GM19452 (cell line): ENCODE measurements around the gene LILRB3.
A peak's percentile ranks its signal among the peaks of the same experiment; 100 is the strongest.
"Not testable (repeated sequence)": the region's sequence is repeated elsewhere in the genome, so short reads cannot be mapped to it uniquely, and the experiment has no call there.

Experiments used
- ATAC-seq: cut with Tn5 transposase; IDR thresholded peaks from one replicate; pipeline ENCODE4 v1.9.1; 2021; ENCODE audit not compliant: unreplicated experiment

The LILRB3 gene

GRCh38 chr19:54191011-54191810, 31.6 kb downstream of the LILRB3 start, which contains the start of gene TSEN34:
TSEN34 (plus strand) TSS chr19:54191308; CDS start chr19:54191365, 57 bp downstream.
- peak; percentile 30 for ATAC-seq

DNA sequence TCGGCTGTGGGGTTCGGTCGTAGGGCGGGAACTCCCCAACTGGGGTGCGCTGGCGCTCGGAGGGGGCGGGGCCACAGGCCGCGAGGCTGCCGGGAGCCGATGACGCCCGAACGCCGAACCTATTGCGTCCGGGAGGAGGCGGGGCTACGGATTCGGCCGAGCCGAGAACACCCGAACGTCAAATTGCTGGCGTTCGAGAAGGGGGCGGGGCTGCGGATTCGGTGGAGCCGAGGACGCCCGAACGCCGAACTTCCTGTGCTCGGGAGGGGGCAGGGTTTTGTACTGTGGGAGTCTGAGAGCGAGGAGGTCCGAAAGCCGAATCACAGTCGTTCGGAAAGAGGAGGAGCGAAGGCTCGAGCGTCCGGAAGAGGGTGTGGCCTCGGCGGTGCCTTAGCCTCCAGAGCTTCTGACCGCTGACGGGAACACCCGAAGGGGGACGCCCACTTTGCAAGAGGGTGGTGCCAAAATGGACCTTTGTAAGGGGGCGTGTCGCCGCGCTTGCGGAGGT, 32.2 kb downstream of the LILRB3 start:
- peak; percentile 43 for ATAC-seq

- ATAC-seq, result peak; percentile 44
These were observed 32.9 kb downstream of the LILRB3 start for GRCh38 chr19:54189735-54190502.

GRCh38 chr19:54189145-54189734, 33.6 kb downstream of the LILRB3 start, which contains the start of gene MBOAT7:
MBOAT7 (minus strand) TSS chr19:54189580; CDS start chr19:54188508, 1,072 bp downstream.
- peak; percentile 18 for ATAC-seq

DNA sequence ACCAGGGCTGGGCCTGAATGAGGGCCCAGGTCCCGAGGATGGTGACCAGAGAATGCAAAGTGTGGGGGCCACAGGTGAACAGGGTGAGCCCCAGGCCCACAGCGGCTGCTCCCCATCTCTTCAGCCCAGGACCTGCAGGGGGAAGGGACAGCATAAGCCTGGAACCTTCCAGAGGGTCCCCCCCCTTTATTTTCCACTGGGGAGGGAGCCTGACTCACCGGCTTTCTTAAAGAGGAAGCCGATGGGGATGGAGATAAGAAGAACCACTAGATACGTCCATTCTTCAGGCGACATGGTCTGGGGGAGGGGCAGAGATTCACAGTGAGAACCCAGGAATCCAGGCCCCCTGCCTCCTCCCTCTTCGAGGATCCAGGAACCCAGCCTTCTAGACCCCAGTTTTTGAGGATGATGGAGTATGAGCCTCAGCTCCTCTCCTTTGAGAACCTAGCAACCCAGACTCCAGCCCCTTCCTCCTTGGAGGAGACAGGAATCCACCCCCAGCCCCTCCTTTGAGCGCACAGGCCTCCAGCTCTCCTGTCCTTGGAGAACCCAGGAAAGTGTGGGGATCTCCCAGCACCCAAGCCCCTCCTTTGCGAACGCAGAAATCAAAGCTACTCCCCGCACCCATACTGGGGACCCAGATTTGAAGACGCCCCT, 34.5 kb downstream of the LILRB3 start:
- no peak for ATAC-seq

DNA sequence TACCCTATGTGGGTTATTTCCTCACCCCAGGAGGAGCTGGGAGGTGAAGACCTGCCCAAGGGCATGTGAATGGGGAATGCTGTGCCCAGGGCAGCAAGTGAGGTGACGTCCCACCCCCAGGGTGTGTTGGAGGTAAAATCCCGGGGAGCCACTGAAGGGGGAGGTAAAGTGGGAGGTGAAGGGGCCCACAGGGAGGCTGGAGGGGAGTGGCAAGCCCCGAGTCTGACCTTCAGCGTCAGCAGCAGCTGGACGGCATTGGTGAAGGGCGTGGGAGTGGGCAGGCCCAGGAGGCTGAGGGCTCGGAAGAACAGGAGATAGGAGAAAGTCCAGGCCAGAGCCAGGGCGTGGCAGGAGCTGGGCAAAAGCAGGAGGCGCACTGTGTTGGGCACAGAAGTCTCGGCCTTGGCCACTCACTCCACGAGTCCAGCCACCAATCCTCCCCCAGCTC, 35.8 kb downstream of the LILRB3 start:
- ATAC-seq, result no peak

GRCh38 chr19:54186351-54186750, 36.5 kb downstream of the LILRB3 start:
- ATAC-seq, result no peak

DNA sequence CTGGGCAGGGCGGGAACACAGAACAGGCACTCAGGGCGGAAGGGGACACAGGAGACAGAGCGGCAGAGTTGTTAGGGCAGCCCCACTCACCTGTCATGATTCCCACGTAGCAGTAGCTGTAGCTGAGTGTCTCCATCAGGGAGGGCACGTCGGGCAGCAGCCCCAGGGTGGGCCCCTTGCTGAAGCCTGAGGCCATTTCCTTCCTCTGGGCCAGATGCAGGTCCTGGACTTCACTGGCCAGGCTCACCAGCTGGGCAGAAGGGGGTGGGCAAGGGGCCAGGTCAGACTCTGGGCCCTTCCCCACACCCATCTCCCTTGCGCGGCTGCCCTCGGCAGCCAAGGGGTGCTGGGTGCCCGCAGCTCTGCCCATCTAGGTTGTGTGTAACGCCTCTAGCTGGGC, 39.4 kb downstream of the LILRB3 start:
- ATAC-seq, result no peak

GRCh38 chr19:54181894-54182293, 40.9 kb downstream of the LILRB3 start:
- ATAC-seq, result not testable (repeated sequence)

DNA sequence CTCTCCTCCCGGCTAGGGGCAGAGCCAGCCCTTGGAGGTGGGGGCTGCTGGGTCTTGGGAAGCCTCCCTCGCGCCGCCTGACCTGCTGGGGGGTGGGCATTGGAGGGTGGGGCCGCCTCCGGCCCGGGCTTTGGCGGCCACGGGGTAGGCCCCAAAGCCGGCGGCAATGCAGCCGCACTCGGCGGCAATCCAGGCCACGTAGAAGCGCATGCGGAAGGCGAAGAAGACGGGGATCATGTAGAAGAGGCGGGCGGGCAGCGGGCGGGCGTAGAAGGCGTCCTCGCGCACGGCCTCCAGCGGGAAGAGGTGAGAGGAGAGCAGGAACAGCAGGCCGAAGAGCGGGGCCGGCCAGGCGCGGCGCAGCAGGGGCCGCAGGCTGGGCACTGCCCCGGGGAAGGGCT, 42.1 kb downstream of the LILRB3 start:
- no peak for ATAC-seq

DNA sequence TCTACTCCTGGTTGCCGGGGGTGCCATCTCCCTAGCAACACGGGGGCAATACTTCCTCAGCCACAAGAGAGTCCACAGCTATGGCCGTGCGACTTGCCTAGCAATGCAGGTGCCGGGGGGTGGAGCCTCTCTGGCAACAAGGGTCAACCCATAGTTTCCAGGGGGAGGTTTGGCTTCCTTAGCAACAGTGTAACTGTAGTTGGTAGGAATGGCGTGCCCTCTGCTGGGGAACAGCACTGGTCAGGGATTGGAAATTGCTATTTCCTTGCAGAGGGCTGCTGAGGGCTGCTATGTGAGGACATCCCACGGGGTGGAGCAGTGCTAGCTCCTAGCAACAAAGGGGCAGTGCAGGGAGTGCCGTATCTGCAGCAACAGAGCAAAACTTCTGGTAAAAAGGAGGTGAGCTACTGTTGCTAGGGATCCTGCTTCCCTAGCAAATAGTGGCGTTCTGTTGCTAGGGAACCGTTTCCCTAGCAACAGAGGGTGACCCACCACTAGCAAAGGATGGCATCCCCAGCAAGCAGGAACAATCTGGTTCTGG, 42.8 kb downstream of the LILRB3 start:
- ATAC-seq, result no peak

GRCh38 chr19:54179262-54179852, 43.5 kb downstream of the LILRB3 start:
- ATAC-seq, result no peak

GRCh38 chr19:54178581-54179261, 44.1 kb downstream of the LILRB3 start:
- ATAC-seq, result no peak

GRCh38 chr19:54173951-54174834, 48.6 kb downstream of the LILRB3 start:
- ATAC-seq, result no peak

GRCh38 chr19:54173359-54173699, 49.5 kb downstream of the LILRB3 start:
- ATAC-seq, result no peak

- no peak for ATAC-seq
These were observed 50.1 kb downstream of the LILRB3 start, which contains the start of gene TMC4 for GRCh38 chr19:54172471-54173358. TMC4 (minus strand) TSS chr19:54173160; CDS start chr19:54173117, 43 bp downstream.

DNA sequence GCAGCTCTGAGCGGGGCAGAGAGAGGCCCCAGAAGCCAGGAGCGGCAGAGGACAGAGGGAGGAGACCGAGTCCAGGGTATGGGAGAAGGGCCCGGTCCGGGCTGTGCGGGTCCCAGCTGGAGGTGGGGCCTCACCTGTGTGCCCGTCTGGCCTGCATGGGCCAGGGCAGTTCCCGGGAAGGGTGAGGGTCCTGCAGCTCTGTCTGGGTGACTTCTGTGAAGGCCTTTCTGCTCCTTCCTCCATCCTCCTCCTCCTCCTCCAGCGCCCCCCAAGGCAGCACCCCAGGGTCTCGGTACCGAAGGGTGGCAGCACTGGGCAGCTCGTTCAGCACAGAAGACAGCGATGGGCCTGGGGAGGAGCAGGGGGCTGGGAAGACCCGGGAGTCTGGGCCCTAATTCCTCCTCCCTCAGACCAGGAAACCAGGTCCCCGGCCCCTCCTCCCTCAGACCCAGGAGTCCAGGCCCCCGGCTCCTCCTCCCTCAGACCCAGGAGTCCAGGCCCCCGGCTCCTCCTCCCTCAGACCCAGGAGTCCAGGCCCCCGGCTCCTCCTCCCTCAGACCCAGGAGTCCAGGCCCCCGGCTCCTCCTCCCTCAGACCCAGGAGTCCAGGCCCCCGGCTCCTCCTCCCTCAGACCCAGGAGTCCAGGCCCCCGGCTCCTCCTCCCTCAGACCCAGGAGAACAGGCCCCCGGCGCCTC, 50.9 kb downstream of the LILRB3 start:
- not testable (repeated sequence) for ATAC-seq
